Endothelial cell of umbilical vein (primary cell): ENCODE measurements around the gene PHLPP2.

ENCODE experiments used
- EZH2 ChIP-seq: IDR thresholded peaks from 2 replicates; pipeline ENCODE4 v1.6.1; 2012; ENCODE audit warnings: borderline replicate concordance, low read depth, mild to moderate bottlenecking, moderate library complexity, low read length, inconsistent platforms; ENCODE audit not compliant: severe bottlenecking
- JUN ChIP-seq: IDR thresholded peaks from 2 replicates; pipeline ENCODE4 v1.6.1; 2011; ENCODE audit warnings: borderline replicate concordance, low read depth; ENCODE audit not compliant: insufficient read length, insufficient read depth
- POLR2A ChIP-seq: IDR thresholded peaks from 2 replicates; pipeline ENCODE4 v1.6.1; 2012; ENCODE audit warnings: low read depth, mild to moderate bottlenecking, control low read depth, low read length
- POLR2AphosphoS5 ChIP-seq: IDR thresholded peaks from 2 replicates; pipeline ENCODE4 v1.6.1; 2012; ENCODE audit warnings: low read depth, mild to moderate bottlenecking, control low read depth, low read length, moderate library complexity; ENCODE audit not compliant: insufficient read depth
- TF ChIP-seq, protein P1 (sequence below), 2 donors: IDR thresholded peaks; 1 replicate in 1 of 2; 2 replicates in 1 of 2; pipeline ENCODE4 v1.5.1; 2011; ENCODE audit warnings: low read length in 2 of 2, mild to moderate bottlenecking in 2 of 2, moderate library complexity in 2 of 2, control low read depth in 1 of 2, inconsistent platforms in 1 of 2, low read depth in 1 of 2; ENCODE audit not compliant: insufficient read depth in 1 of 2; ENCODE audit errors: extremely low read depth in 1 of 2

DNA sequence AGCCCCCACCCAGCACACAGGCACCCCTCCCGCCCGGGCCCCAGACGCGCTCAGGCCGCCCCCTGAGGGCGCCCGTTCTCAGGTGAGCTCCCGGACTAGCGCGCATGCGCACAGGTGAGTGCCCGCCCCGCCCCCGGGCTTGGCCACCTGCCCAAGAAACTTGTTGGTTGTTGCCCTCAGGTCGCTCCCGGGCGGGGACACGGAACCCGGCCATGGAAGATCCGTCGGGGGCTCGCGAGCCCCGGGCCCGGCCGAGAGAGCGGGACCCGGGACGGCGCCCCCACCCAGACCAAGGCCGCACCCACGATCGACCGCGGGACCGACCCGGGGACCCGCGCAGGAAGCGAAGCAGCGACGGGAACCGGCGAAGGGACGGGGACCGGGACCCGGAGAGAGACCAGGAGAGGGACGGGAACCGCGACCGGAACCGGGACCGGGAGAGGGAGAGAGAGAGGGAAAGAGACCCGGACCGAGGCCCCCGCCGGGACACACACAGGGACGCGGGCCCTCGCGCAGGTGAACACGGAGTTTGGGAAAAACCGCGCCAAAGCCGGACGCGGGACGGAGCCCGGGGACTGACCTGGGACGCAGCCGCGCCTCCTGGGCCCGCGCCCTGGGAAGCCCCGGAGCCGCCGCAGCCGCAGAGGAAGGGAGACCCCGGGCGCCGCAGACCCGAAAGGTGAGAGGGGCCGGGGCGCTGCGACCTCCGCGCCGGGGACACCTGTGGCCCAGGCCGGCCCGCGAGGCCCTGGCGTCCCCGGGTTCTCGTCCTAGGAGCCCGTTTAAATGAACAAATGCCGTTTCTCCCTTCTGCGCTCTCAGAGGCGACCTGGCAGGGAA is 98.3 kb downstream of the PHLPP2 start, which contains the start of gene MARVELD3:
- TF ChIP-seq POLR2A (no peak), EZH2 (peak; percentile 97), JUN (no peak), POLR2AphosphoS5 (no peak)
- TF ChIP-seq, protein P1, sequence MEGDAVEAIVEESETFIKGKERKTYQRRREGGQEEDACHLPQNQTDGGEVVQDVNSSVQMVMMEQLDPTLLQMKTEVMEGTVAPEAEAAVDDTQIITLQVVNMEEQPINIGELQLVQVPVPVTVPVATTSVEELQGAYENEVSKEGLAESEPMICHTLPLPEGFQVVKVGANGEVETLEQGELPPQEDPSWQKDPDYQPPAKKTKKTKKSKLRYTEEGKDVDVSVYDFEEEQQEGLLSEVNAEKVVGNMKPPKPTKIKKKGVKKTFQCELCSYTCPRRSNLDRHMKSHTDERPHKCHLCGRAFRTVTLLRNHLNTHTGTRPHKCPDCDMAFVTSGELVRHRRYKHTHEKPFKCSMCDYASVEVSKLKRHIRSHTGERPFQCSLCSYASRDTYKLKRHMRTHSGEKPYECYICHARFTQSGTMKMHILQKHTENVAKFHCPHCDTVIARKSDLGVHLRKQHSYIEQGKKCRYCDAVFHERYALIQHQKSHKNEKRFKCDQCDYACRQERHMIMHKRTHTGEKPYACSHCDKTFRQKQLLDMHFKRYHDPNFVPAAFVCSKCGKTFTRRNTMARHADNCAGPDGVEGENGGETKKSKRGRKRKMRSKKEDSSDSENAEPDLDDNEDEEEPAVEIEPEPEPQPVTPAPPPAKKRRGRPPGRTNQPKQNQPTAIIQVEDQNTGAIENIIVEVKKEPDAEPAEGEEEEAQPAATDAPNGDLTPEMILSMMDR (IDR thresholded peaks at IDR 0.05; ENCODE audit: extremely low read depth in 1 of 2, insufficient read depth in 1 of 2, low read depth in 1 of 2, low read length in 2 of 2), result no peak
